Measurements from ENCODE around the gene RGS7.

Gene RGS7

DNA sequence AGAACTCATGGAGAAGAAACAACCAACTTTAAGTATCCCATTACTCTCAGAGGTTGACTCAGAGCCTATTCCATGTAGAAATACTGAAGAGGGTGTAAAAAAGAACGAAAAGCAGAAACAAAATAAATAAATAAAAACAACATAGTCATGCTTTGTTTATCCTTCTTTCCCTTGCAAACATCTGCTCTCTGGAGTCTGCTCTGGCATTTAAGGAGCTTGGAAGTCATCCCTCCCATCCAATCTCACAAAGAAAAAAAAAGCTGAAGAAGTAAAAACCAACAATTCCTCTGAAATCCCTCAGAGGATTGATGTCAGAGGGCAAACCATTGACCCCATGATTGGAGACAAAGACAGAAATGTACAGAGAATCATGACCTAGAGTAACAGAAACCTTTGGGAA, 442.5 kb downstream of the RGS7 start:
- H3K36me3 ChIP-seq (ENCODE audit: insufficient read depth, low read length), result no peaks in the 10 kb centered on the region
- no peaks in the 10 kb centered on the region for H4K20me1 ChIP-seq (ENCODE audit: insufficient read depth, low read length, poor library complexity, severe bottlenecking)
- TF ChIP-seq EZH2phosphoT487 (IDR thresholded peaks at IDR 0.05; ENCODE audit: borderline replicate concordance), result no peak
- TF ChIP-seq, protein P1, sequence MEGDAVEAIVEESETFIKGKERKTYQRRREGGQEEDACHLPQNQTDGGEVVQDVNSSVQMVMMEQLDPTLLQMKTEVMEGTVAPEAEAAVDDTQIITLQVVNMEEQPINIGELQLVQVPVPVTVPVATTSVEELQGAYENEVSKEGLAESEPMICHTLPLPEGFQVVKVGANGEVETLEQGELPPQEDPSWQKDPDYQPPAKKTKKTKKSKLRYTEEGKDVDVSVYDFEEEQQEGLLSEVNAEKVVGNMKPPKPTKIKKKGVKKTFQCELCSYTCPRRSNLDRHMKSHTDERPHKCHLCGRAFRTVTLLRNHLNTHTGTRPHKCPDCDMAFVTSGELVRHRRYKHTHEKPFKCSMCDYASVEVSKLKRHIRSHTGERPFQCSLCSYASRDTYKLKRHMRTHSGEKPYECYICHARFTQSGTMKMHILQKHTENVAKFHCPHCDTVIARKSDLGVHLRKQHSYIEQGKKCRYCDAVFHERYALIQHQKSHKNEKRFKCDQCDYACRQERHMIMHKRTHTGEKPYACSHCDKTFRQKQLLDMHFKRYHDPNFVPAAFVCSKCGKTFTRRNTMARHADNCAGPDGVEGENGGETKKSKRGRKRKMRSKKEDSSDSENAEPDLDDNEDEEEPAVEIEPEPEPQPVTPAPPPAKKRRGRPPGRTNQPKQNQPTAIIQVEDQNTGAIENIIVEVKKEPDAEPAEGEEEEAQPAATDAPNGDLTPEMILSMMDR (conservative IDR thresholded peaks at IDR 0.05; ENCODE audit: low read length), result no peak
- H3K9me2 ChIP-seq (replicated peaks; ENCODE audit: low read depth, low read length), result no peaks in the 10 kb centered on the region
- H3K4me1 ChIP-seq (ENCODE audit: insufficient read depth, low read length, poor library complexity, severe bottlenecking), result no peaks in the 10 kb centered on the region
- H3K9me3 ChIP-seq (ENCODE audit: insufficient read depth, low read depth, low read length), result no peaks in the 10 kb centered on the region
- no peaks in the 10 kb centered on the region for H3K79me2 ChIP-seq (ENCODE audit: insufficient read depth, low read length)
- H3K4me3 ChIP-seq (ENCODE audit: low read length, poor library complexity, severe bottlenecking), result no peak overlapping the region
- H2AFZ ChIP-seq (ENCODE audit: low read length), result no peak overlapping the region
- no peaks in the 10 kb centered on the region for H3F3A ChIP-seq (ENCODE audit: low read depth)
- H3K9ac ChIP-seq (ENCODE audit: low read depth, low read length, poor library complexity, severe bottlenecking), result no peak overlapping the region
- no peak overlapping the region for H3K4me2 ChIP-seq (ENCODE audit: low read depth, low read length, poor library complexity, severe bottlenecking)
- H3K27me3 ChIP-seq (ENCODE audit: insufficient read depth, low read length, poor library complexity, severe bottlenecking), result no peaks in the 10 kb centered on the region

DNA sequence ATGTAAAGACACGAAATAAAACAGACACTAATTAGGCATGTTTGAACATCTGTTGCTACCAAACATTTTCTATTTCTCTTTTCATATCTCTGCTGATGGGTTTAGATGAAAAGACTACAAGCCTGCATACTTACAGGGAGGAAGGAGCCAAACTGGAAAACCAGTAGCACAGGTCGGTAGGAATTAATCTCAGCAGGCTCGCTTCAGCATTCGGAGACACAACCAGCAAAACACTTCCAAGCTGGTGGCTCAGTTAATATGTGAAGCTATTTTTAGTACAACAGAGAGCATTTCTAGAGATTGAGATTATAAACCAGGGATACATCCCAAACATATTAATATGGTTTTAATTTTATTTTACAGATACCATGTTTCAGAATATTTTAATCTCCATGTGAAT, 444.2 kb downstream of the RGS7 start:
- Histone ChIP-seq H4K20me1 (ENCODE audit: insufficient read depth, low read length, poor library complexity, severe bottlenecking) (no peaks in the 10 kb centered on the region), H2AFZ (ENCODE audit: low read length) (no peak overlapping the region)
- no peak for TF ChIP-seq EZH2phosphoT487 (IDR thresholded peaks at IDR 0.05; ENCODE audit: borderline replicate concordance)
- TF ChIP-seq, protein P1 (conservative IDR thresholded peaks at IDR 0.05; ENCODE audit: low read length), result no peak

DNA sequence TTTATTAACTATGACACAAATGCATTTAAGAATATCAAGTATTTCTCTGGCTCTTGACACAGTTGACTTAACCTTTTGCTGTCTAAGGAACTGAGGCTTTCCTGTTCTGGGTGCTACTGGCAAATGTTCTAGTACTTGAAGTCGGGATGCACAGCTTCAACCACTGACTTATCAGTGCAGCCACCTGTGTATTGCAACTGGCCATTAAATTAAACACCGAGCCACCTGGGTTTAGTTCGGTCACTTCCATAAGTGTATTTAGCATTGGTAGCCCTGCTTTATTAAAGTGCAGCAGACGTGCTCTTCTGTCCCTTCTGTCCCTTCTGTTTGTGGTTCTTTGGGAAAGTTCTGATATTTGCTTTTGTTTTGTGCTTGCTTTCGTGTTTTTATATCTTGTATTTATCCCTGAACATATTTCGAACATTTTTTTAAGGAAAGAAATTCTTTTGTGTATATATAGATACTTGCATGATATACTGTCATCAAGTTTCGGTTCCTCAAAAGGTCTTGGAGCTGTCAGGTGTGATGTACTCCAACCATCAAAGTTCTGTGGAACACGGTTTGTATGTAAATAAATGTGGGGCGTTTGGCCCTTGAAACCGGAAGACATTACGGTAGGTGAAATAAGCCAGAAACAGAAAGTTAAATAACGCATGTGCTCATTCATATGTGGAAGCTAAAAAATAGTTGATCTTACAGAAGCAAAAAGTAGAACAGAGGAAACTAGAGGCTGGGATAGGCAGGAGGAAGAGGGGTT, 447.1 kb downstream of the RGS7 start:
- Histone ChIP-seq H3K9me3 (ENCODE audit: insufficient read depth, low read depth, low read length) (no peaks in the 10 kb centered on the region), H3K4me3 (ENCODE audit: low read length, poor library complexity, severe bottlenecking) (no peak overlapping the region), H3K4me2 (ENCODE audit: low read depth, low read length, poor library complexity, severe bottlenecking) (no peak overlapping the region), H3K36me3 (ENCODE audit: insufficient read depth, low read length) (no peaks in the 10 kb centered on the region), H4K20me1 (ENCODE audit: insufficient read depth, low read length, poor library complexity, severe bottlenecking) (no peaks in the 10 kb centered on the region), H2AFZ (ENCODE audit: low read length) (no peak overlapping the region), H3K9ac (ENCODE audit: low read depth, low read length, poor library complexity, severe bottlenecking) (no peak overlapping the region), H3K9me2 (replicated peaks; ENCODE audit: low read depth, low read length) (no peaks in the 10 kb centered on the region), H3F3A (ENCODE audit: low read depth) (no peaks in the 10 kb centered on the region), H3K79me2 (ENCODE audit: insufficient read depth, low read length) (no peaks in the 10 kb centered on the region), H3K27me3 (ENCODE audit: insufficient read depth, low read length, poor library complexity, severe bottlenecking) (no peaks in the 10 kb centered on the region), H3K4me1 (ENCODE audit: insufficient read depth, low read length, poor library complexity, severe bottlenecking) (no peaks in the 10 kb centered on the region)
- TF ChIP-seq EZH2phosphoT487 (IDR thresholded peaks at IDR 0.05; ENCODE audit: borderline replicate concordance), result no peak
- TF ChIP-seq, protein P1 (conservative IDR thresholded peaks at IDR 0.05; ENCODE audit: low read length), result no peak

More for the DNA sequence above, 444.2 kb downstream of the RGS7 start:
- Histone ChIP-seq H3K9me3 (ENCODE audit: insufficient read depth, low read depth, low read length) (no peaks in the 10 kb centered on the region), H3K36me3 (ENCODE audit: insufficient read depth, low read length) (no peaks in the 10 kb centered on the region), H3K4me1 (ENCODE audit: insufficient read depth, low read length, poor library complexity, severe bottlenecking) (no peaks in the 10 kb centered on the region), H3K4me3 (ENCODE audit: low read length, poor library complexity, severe bottlenecking) (no peak overlapping the region), H3K9ac (ENCODE audit: low read depth, low read length, poor library complexity, severe bottlenecking) (no peak overlapping the region), H3K79me2 (ENCODE audit: insufficient read depth, low read length) (no peaks in the 10 kb centered on the region), H3F3A (ENCODE audit: low read depth) (no peaks in the 10 kb centered on the region), H3K27me3 (ENCODE audit: insufficient read depth, low read length, poor library complexity, severe bottlenecking) (no peaks in the 10 kb centered on the region), H3K4me2 (ENCODE audit: low read depth, low read length, poor library complexity, severe bottlenecking) (no peak overlapping the region), H3K9me2 (replicated peaks; ENCODE audit: low read depth, low read length) (no peaks in the 10 kb centered on the region)
